ENCODE data around the gene PLCH1. TPM values are rescaled to one million over a fixed set of nuclear protein-coding genes. Genes with fewer than 3 reads are reported as not detected.

The PLCH1 gene
- total RNA-seq, 2 experiments from 2014 or later: 0.03 to 0.20 TPM

DNA sequence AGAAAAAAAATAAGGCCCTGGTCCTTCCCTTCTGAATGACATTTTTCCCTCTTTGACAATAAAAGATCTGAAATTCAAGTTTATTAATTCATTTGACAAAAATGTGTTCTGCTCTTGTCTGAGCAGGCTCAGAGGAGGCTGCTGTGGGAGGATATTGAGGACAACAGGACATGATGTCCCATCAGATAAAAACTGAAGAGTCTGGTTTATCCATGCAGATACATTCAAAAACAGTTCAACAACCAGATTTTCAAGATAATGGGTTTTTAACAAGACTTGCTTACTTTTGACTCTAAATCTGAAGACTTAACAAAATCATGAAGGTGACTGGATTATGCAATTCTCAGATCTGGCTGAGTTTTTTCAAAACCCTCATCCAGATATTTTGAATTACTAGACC lies 414.5 kb downstream of the PLCH1 start:
- intact Hi-C loops (cut with DNase I, micrococcal nuclease): no loop called here
- H3K27ac ChIP-seq (ENCODE audit: low read depth in 1 of 2, low read length in 2 of 2): no peak overlapping the region
- CTCF ChIA-PET: no interaction called here
- H3K4me3 Mint-ChIP-seq: no peak overlapping the region
- H3K9me3 ChIP-seq (ENCODE audit: control insufficient read depth in 1 of 2, insufficient read depth in 1 of 2, low read length in 2 of 2): no peaks in the 10 kb centered on the region
- DNase-seq: no peak
- TF ChIP-seq, protein P1, sequence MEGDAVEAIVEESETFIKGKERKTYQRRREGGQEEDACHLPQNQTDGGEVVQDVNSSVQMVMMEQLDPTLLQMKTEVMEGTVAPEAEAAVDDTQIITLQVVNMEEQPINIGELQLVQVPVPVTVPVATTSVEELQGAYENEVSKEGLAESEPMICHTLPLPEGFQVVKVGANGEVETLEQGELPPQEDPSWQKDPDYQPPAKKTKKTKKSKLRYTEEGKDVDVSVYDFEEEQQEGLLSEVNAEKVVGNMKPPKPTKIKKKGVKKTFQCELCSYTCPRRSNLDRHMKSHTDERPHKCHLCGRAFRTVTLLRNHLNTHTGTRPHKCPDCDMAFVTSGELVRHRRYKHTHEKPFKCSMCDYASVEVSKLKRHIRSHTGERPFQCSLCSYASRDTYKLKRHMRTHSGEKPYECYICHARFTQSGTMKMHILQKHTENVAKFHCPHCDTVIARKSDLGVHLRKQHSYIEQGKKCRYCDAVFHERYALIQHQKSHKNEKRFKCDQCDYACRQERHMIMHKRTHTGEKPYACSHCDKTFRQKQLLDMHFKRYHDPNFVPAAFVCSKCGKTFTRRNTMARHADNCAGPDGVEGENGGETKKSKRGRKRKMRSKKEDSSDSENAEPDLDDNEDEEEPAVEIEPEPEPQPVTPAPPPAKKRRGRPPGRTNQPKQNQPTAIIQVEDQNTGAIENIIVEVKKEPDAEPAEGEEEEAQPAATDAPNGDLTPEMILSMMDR (IDR thresholded peaks at IDR 0.05): no peak
- H3K4me3 ChIP-seq (ENCODE audit: low read length): no peak overlapping the region
- no peak overlapping the region for H3K27ac Mint-ChIP-seq
- H3K4me1 Mint-ChIP-seq (ENCODE audit: low read depth): peaks cover 10% of the 10 kb centered on the region
- POLR2A ChIA-PET: no interaction called here
- no peak for ATAC-seq (ENCODE audit: poor library complexity)
- no peaks in the 10 kb centered on the region for H3K9me3 Mint-ChIP-seq
- H3K27me3 Mint-ChIP-seq: no peaks in the 10 kb centered on the region
- no peaks in the 10 kb centered on the region for H3K36me3 Mint-ChIP-seq (ENCODE audit: low read depth)
- H3K4me1 ChIP-seq (ENCODE audit: insufficient read depth, low read length): no peaks in the 10 kb centered on the region
- no peaks in the 10 kb centered on the region for H3K27me3 ChIP-seq (ENCODE audit: control insufficient read depth in 1 of 2, insufficient read depth in 2 of 2, low read length in 2 of 2)
- H3K36me3 ChIP-seq (ENCODE audit: insufficient read depth, low read length): no peaks in the 10 kb centered on the region

DNA sequence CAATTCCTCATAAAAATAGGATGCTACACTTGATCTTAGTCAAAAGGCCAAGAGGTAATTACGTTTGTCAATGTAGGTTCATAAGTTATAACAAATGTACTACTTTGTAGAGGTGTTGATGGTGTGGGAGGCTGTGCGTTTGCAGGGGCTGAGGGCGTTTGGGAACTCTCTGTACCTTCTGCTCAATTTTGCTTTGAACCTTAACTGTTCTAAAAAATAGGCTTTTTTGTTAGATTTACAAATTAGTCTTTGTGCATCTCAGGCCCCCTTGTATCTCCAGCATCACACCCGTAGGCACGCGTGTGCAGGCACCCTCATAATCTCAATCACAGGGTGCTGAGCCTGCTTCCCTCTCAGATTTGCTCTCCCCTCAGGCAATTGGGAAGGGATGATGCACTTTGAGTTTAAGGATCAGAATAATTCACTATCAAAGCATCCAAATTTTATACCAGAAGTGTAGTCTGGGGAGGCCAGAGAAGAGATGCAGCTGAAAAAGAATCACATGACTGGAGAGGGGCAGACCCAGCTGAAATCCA lies 415.3 kb downstream of the PLCH1 start:
- H3K4me1 ChIP-seq (ENCODE audit: insufficient read depth, low read length): no peaks in the 10 kb centered on the region
- no peaks in the 10 kb centered on the region for H3K36me3 ChIP-seq (ENCODE audit: insufficient read depth, low read length)
- intact Hi-C loops (cut with DNase I, micrococcal nuclease): no loop called here
- no peak overlapping the region for H3K4me3 ChIP-seq (ENCODE audit: low read length)
- no peak overlapping the region for H3K27ac Mint-ChIP-seq
- no peaks in the 10 kb centered on the region for H3K9me3 ChIP-seq (ENCODE audit: control insufficient read depth in 1 of 2, insufficient read depth in 1 of 2, low read length in 2 of 2)
- H3K27ac ChIP-seq (ENCODE audit: low read depth in 1 of 2, low read length in 2 of 2): no peak overlapping the region
- H3K36me3 Mint-ChIP-seq (ENCODE audit: low read depth): no peaks in the 10 kb centered on the region
- no peak for DNase-seq
- CTCF ChIA-PET: no interaction called here
- H3K9me3 Mint-ChIP-seq: no peaks in the 10 kb centered on the region
- no peak for ATAC-seq (ENCODE audit: poor library complexity)
- H3K4me1 Mint-ChIP-seq (ENCODE audit: low read depth): peaks cover 3% of the 10 kb centered on the region
- POLR2A ChIA-PET: no interaction called here
- no peak overlapping the region for H3K4me3 Mint-ChIP-seq
- TF ChIP-seq, protein P1 (IDR thresholded peaks at IDR 0.05): no peak
- H3K27me3 ChIP-seq (ENCODE audit: control insufficient read depth in 1 of 2, insufficient read depth in 2 of 2, low read length in 2 of 2): no peaks in the 10 kb centered on the region
- no peaks in the 10 kb centered on the region for H3K27me3 Mint-ChIP-seq

DNA sequence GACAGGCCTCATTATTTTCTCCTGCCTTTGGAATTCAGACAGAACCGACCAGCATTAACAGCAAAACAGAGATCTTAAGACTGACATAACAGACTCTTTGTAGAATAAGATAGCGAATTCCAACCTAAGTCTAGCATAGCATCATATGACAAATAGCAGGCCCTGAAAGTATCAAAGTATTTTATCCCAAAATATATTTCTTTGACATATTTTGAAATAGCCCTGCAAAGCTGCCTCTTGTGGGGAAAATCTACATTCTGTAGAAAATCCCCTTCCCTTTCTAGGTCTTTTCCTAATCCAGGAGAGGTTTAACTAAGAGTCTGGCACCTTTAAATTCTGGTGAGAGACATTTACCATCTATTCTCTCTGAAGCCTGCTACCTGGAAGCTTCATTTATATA lies 417.0 kb downstream of the PLCH1 start:
- H3K4me1 Mint-ChIP-seq (ENCODE audit: low read depth): no peaks in the 10 kb centered on the region
- ATAC-seq (ENCODE audit: poor library complexity) (no peak), DNase-seq (no peak)
- TF ChIP-seq, protein P1 (IDR thresholded peaks at IDR 0.05): no peak
- ChIA-PET POLR2A (no interaction called here), CTCF (no interaction called here)
- no peaks in the 10 kb centered on the region for H3K36me3 ChIP-seq (ENCODE audit: insufficient read depth, low read length)
- H3K4me3 Mint-ChIP-seq: no peak overlapping the region
- H3K27me3 Mint-ChIP-seq: no peaks in the 10 kb centered on the region
- H3K4me1 ChIP-seq (ENCODE audit: insufficient read depth, low read length): no peaks in the 10 kb centered on the region
- H3K27ac Mint-ChIP-seq: no peak overlapping the region
- H3K27ac ChIP-seq (ENCODE audit: low read depth in 1 of 2, low read length in 2 of 2): no peak overlapping the region
- H3K9me3 Mint-ChIP-seq: no peaks in the 10 kb centered on the region
- intact Hi-C loops (cut with DNase I, micrococcal nuclease): no loop called here
- no peaks in the 10 kb centered on the region for H3K9me3 ChIP-seq (ENCODE audit: control insufficient read depth in 1 of 2, insufficient read depth in 1 of 2, low read length in 2 of 2)
- no peaks in the 10 kb centered on the region for H3K36me3 Mint-ChIP-seq (ENCODE audit: low read depth)
- no peak overlapping the region for H3K4me3 ChIP-seq (ENCODE audit: low read length)
- no peaks in the 10 kb centered on the region for H3K27me3 ChIP-seq (ENCODE audit: control insufficient read depth in 1 of 2, insufficient read depth in 2 of 2, low read length in 2 of 2)

Measured in CD4-positive, alpha-beta T cell (primary cell).